Adrenal gland (tissue), 5 donors: ENCODE measurements around the gene NDUFS3.

ENCODE experiments used
- CTCF ChIP-seq, 6 experiments: fragments of 450-650 bp in 4 of 6; fragments of 200-600 bp in 2 of 6; sonication (generic) in 1 of 6; IDR thresholded peaks; 1 replicate in 5 of 6; 2 replicates in 1 of 6; pipeline versions ENCODE4 v1.5.1 to v1.8.0; 2016 to 2021; ENCODE audit warnings: antibody characterized with exemption in 6 of 6, mild to moderate bottlenecking in 2 of 6, moderate library complexity in 1 of 6
- POLR2A ChIP-seq, 2 donors: fragments of 450-650 bp; IDR thresholded peaks; one replicate each; pipeline ENCODE4 v1.6.1; 2017; ENCODE audit warnings: antibody characterized with exemption in 2 of 2, mild to moderate bottlenecking in 2 of 2, moderate library complexity in 1 of 2
- donor health status: DM: no; HTN: no; CAD: no.

- TF ChIP-seq CTCF (IDR thresholded peaks at IDR 0.05), result no peak
- TF ChIP-seq POLR2A (IDR thresholded peaks at IDR 0.05), result no peak
Measured at GRCh38 chr11:47593934-47594855, 15.3 kb downstream of the NDUFS3 start, which contains the start of gene C1QTNF4.
